Liver (tissue), 9 donors: Measurements from ENCODE around the gene PRELID1. TPM values are rescaled to one million over a fixed set of nuclear protein-coding genes. Genes with fewer than 3 reads are reported as not detected.

ENCODE experiments used
- DNase-seq: peaks from one replicate; pipeline ENCODE4 v3.0.0-alpha.2; 2017; ENCODE audit warnings: low spot score
- H3K27ac ChIP-seq, 2 donors: one replicate each; pipeline ENCODE4 v1.7.0; 2013; ENCODE audit warnings: inconsistent platforms in 2 of 2, low read length in 2 of 2, control low read depth in 1 of 2, low read depth in 1 of 2, mild to moderate bottlenecking in 1 of 2
- H3K27me3 ChIP-seq, 4 donors: one replicate each; pipeline versions ENCODE4 v1.6.1 to v1.7.0; 2013; ENCODE audit warnings: low read length in 3 of 4, inconsistent platforms in 1 of 4, mild to moderate bottlenecking in 1 of 4, moderate library complexity in 1 of 4; ENCODE audit not compliant: control insufficient read depth in 4 of 4, insufficient read depth in 4 of 4
- H3K36me3 ChIP-seq, 4 donors: one replicate each; pipeline versions ENCODE4 v1.6.1 to v1.7.0; 2013; ENCODE audit warnings: low read length in 3 of 4, mild to moderate bottlenecking in 3 of 4, low read depth in 1 of 4, moderate library complexity in 1 of 4; ENCODE audit not compliant: control insufficient read depth in 4 of 4, insufficient read depth in 3 of 4
- H3K4me1 ChIP-seq, 4 donors: one replicate each; pipeline versions ENCODE4 v1.6.1 to v1.7.0; 2013; ENCODE audit warnings: low read length in 3 of 4, mild to moderate bottlenecking in 3 of 4, moderate library complexity in 1 of 4; ENCODE audit not compliant: control insufficient read depth in 4 of 4, insufficient read depth in 4 of 4
- H3K4me3 ChIP-seq, 3 donors: one replicate each; pipeline versions ENCODE4 v1.6.1 to v1.7.0; 2013; ENCODE audit warnings: low read length in 3 of 3, control low read depth in 1 of 3, low read depth in 1 of 3, mild to moderate bottlenecking in 1 of 3
- H3K9ac ChIP-seq, 2 donors: one replicate each; pipeline ENCODE4 v1.7.0; 2013; ENCODE audit warnings: low read length in 2 of 2, mild to moderate bottlenecking in 2 of 2, moderate library complexity in 2 of 2, control low read depth in 1 of 2, low read depth in 1 of 2
- H3K9me3 ChIP-seq, 4 donors: one replicate each; pipeline versions ENCODE4 v1.6.1 to v1.7.0; 2013; ENCODE audit warnings: low read length in 3 of 4; ENCODE audit not compliant: control insufficient read depth in 4 of 4
- EGR1 ChIP-seq, 2 donors: IDR thresholded peaks; 2 replicates each; pipeline ENCODE4 v1.6.1; 2016 to 2018; ENCODE audit warnings: antibody characterized with exemption in 2 of 2, low read depth in 2 of 2
- HNF4A ChIP-seq, 2 donors: conservative IDR thresholded peaks; 2 replicates each; pipeline ENCODE4 v1.6.1; 2016; ENCODE audit warnings: antibody characterized with exemption in 2 of 2, mild to moderate bottlenecking in 2 of 2
- HNF4G ChIP-seq: IDR thresholded peaks from 2 replicates; pipeline ENCODE4 v1.6.1; 2016; ENCODE audit warnings: antibody characterized with exemption
- JUND ChIP-seq, 2 donors: IDR thresholded peaks; 2 replicates each; pipeline ENCODE4 v1.6.1; 2016; ENCODE audit warnings: antibody characterized with exemption in 2 of 2
- NR2F2 ChIP-seq: IDR thresholded peaks from 2 replicates; pipeline ENCODE4 v1.6.1; 2016; ENCODE audit warnings: antibody characterized with exemption
- TAF1 ChIP-seq: conservative IDR thresholded peaks from 2 replicates; pipeline ENCODE4 v1.6.1; 2016; ENCODE audit warnings: antibody characterized with exemption, mild to moderate bottlenecking
- YY1 ChIP-seq: IDR thresholded peaks from 2 replicates; pipeline ENCODE4 v1.6.1; 2016; ENCODE audit warnings: antibody characterized with exemption, mild to moderate bottlenecking
- WGBS: extraction: QIAGEN DNeasy Blood & Tissue Kit; methylation state at CpG from one replicate; pipeline ENCODE4 v1.1.7; 2013; 5-methylcytosine and 5-hydroxymethylcytosine counted together
- polyA plus RNA-seq, 2 donors: library from polyadenylated mRNA; stranded (reverse) in 1 of 2; unstranded in 1 of 2; fragments of 200-250 nt in 1 of 2; fragments of >200 nt in 1 of 2; fragmentation: Nextera tagmentation in 1 of 2; extraction: Ambion mirVana in 1 of 2; gene quantifications; one replicate each; pipeline versions ENCODE4 v1.2.1 to v1.2.3, GENCODE V29; 2013 to 2015
- total RNA-seq, 2 donors: library from RNA; depleted of rRNA; stranded (reverse); fragments of >200 nt; gene quantifications; one replicate each; pipeline ENCODE4 v1.2.3, GENCODE V29; 2014
- TF ChIP-seq, protein P1 (sequence below): IDR thresholded peaks from 2 replicates; pipeline ENCODE4 v1.6.1; 2016; ENCODE audit warnings: antibody characterized with exemption
- TF ChIP-seq, protein P2 (sequence below): fragments of 150-350 bp; IDR thresholded peaks from 2 replicates; pipeline ENCODE4 v1.5.1; 2017; ENCODE audit warnings: improper control_type of control experiment, low read depth, low read length; ENCODE audit not compliant: missing input control
- TF ChIP-seq, protein P3 (sequence below): IDR thresholded peaks from 2 replicates; pipeline ENCODE4 v1.6.1; 2016; ENCODE audit warnings: antibody characterized with exemption
- TF ChIP-seq, protein P4 (sequence below): IDR thresholded peaks from 2 replicates; pipeline ENCODE4 v1.6.1; 2016; ENCODE audit warnings: antibody characterized with exemption
- TF ChIP-seq, protein P5 (sequence below): IDR thresholded peaks from 2 replicates; pipeline ENCODE4 v1.6.1; 2016; ENCODE audit warnings: antibody characterized with exemption, mild to moderate bottlenecking
- donor health status: healthy.
- donor health status: healthy.
- donor health status: healthy.
- donor health status: healthy.
- donor health status: healthy.

The PRELID1 gene
- total and polyA plus RNA-seq, 4 donors: 47.9 to 200 (median 85.3) TPM

DNA sequence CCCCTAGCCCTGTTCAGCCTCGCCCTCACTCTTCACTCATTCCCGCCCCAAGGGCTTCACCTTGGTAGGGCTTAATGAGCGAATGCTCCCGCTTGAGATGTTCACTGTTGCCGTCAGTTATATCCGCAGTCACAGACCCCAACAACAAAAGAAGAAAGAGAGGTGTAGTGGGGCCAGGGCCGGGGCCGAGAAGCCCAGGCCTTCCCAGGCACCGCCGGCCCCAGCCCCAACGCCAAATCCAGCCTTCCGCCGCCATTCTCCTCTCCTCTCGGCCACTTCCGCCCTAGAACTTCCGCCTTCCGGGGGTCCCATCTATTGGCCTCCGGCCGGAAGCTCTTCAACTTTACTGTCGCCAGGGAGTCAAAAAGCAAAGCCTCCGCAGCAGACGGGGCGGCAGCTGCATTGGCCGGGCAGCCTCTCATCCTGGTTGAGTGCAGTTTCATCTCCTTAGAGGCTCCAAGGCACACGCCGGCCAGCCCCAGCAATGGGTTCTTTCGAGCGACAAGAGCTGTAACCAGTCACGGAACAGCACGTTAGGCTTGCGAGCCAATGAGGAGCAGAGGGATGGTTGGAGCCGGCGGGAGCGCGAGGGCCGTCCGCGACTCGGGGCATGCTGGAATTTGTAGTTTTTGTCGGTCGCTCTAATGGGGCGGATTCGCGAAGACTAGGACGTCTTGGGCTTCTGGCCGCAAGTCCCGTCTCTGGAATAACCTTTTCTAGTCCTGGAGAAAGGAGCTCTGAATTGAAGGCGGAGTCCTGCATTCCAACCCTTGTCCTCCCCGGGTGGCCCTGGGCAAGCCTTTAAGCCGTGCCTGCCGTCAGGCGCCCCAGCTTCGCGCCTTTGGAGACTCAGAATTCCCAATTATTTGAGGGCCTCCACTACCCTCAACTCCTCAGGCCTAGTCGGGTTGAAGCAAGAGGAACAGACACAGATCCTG lies 48.1 kb downstream of the PRELID1 start, which contains the start of gene LMAN2 (continued):
- TF ChIP-seq, protein P1, sequence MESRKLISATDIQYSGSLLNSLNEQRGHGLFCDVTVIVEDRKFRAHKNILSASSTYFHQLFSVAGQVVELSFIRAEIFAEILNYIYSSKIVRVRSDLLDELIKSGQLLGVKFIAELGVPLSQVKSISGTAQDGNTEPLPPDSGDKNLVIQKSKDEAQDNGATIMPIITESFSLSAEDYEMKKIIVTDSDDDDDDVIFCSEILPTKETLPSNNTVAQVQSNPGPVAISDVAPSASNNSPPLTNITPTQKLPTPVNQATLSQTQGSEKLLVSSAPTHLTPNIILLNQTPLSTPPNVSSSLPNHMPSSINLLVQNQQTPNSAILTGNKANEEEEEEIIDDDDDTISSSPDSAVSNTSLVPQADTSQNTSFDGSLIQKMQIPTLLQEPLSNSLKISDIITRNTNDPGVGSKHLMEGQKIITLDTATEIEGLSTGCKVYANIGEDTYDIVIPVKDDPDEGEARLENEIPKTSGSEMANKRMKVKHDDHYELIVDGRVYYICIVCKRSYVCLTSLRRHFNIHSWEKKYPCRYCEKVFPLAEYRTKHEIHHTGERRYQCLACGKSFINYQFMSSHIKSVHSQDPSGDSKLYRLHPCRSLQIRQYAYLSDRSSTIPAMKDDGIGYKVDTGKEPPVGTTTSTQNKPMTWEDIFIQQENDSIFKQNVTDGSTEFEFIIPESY: no peak
- TF ChIP-seq, protein P2, sequence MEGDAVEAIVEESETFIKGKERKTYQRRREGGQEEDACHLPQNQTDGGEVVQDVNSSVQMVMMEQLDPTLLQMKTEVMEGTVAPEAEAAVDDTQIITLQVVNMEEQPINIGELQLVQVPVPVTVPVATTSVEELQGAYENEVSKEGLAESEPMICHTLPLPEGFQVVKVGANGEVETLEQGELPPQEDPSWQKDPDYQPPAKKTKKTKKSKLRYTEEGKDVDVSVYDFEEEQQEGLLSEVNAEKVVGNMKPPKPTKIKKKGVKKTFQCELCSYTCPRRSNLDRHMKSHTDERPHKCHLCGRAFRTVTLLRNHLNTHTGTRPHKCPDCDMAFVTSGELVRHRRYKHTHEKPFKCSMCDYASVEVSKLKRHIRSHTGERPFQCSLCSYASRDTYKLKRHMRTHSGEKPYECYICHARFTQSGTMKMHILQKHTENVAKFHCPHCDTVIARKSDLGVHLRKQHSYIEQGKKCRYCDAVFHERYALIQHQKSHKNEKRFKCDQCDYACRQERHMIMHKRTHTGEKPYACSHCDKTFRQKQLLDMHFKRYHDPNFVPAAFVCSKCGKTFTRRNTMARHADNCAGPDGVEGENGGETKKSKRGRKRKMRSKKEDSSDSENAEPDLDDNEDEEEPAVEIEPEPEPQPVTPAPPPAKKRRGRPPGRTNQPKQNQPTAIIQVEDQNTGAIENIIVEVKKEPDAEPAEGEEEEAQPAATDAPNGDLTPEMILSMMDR: no peak
- TF ChIP-seq, protein P3, sequence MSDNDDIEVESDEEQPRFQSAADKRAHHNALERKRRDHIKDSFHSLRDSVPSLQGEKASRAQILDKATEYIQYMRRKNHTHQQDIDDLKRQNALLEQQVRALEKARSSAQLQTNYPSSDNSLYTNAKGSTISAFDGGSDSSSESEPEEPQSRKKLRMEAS: no peak

DNA sequence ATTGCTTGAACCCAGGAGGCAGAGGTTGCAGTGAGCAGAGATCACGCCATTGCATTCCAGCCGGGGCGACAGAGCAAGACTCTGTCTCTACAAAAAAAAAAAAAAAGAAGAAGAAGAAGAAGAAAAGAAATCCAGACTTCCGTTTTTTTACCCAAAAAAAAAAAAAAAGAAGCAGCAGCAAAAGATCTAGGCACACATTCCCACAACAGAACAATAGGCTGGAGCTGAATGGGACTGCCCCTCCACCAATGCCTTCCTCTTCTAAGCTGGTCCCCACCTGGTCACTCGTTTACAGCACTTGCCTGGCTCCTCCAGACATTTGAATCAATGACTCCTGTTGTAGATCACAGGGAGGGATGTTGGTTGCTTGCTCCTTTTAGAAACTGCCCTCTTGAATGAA lies 49.5 kb downstream of the PRELID1 start:
- peaks cover 0 to 2% (median 0%) of the 10 kb centered on the region in 4 donors for H3K36me3 ChIP-seq
- no peak overlapping the region for H3K27ac ChIP-seq
- no peak for DNase-seq
- H3K9me3 ChIP-seq: no peaks in the 10 kb centered on the region
- H3K4me3 ChIP-seq: no peak overlapping the region
- WGBS: 82% methylated on average over 5 of the region's 5 CpGs
- no peak overlapping the region for H3K9ac ChIP-seq
- H3K27me3 ChIP-seq: no peaks in the 10 kb centered on the region
- peaks cover 22 to 67% (median 55%) of the 10 kb centered on the region in 4 donors for H3K4me1 ChIP-seq
- TF ChIP-seq JUND (IDR thresholded peaks at IDR 0.05) (no peak), YY1 (no peak), EGR1 (IDR thresholded peaks at IDR 0.05; ENCODE audit: low read depth in 2 of 2) (no peak), TAF1 (no peak), NR2F2 (no peak), HNF4A (conservative IDR thresholded peaks at IDR 0.05) (no peak), HNF4G (no peak)
- TF ChIP-seq, protein P4, sequence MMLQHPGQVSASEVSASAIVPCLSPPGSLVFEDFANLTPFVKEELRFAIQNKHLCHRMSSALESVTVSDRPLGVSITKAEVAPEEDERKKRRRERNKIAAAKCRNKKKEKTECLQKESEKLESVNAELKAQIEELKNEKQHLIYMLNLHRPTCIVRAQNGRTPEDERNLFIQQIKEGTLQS: no peak
- TF ChIP-seq, protein P1: no peak
- TF ChIP-seq, protein P2: no peak
- TF ChIP-seq, protein P5, sequence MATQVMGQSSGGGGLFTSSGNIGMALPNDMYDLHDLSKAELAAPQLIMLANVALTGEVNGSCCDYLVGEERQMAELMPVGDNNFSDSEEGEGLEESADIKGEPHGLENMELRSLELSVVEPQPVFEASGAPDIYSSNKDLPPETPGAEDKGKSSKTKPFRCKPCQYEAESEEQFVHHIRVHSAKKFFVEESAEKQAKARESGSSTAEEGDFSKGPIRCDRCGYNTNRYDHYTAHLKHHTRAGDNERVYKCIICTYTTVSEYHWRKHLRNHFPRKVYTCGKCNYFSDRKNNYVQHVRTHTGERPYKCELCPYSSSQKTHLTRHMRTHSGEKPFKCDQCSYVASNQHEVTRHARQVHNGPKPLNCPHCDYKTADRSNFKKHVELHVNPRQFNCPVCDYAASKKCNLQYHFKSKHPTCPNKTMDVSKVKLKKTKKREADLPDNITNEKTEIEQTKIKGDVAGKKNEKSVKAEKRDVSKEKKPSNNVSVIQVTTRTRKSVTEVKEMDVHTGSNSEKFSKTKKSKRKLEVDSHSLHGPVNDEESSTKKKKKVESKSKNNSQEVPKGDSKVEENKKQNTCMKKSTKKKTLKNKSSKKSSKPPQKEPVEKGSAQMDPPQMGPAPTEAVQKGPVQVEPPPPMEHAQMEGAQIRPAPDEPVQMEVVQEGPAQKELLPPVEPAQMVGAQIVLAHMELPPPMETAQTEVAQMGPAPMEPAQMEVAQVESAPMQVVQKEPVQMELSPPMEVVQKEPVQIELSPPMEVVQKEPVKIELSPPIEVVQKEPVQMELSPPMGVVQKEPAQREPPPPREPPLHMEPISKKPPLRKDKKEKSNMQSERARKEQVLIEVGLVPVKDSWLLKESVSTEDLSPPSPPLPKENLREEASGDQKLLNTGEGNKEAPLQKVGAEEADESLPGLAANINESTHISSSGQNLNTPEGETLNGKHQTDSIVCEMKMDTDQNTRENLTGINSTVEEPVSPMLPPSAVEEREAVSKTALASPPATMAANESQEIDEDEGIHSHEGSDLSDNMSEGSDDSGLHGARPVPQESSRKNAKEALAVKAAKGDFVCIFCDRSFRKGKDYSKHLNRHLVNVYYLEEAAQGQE: no peak
- TF ChIP-seq, protein P3: no peak
